ENCODE results near the gene SEC14L1. TPM values are rescaled to one million over a fixed set of nuclear protein-coding genes. Genes with fewer than 3 reads are reported as not detected.
A peak's percentile ranks its signal among the peaks of the same experiment; 100 is the strongest.
"Not testable (repeated sequence)": the region's sequence is repeated elsewhere in the genome, so short reads cannot be mapped to it uniquely, and the experiment has no call there.

The SEC14L1 gene
- total RNA-seq, 1 donor from 2014 or later = 63.9 TPM

- DNase-seq; ATAC-seq (ENCODE audit: poor library complexity); intact Hi-C loops (cut with DNase I): not testable (repeated sequence)
Measured at GRCh38 chr17:77111165-77111933, 29.4 kb upstream of the SEC14L1 start.

DNA sequence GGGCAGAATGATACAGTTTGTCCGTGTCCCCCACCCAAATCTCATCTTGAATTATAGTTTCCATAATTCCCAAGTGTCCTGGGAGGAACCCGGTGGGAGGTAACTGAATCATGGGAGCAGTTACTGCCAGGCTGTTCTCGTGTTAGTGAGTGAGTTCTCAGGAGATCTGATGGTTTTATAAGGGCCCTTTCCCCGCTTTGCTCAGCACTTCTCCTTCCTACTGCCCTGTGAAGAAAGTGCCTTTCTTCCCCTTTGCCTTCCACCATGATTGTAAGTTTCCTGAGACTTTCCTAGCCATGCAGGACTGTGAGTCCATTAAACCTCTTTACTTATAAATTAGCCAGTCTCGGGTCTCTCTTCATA lies 28.9 kb upstream of the SEC14L1 start:
- no peak for ATAC-seq (ENCODE audit: poor library complexity)
- intact Hi-C loops (cut with DNase I) = no loop called here
- no peak for DNase-seq

GRCh38 chr17:77115510-77115909 lies 25.3 kb upstream of the SEC14L1 start:
- DNase-seq = no peak

GRCh38 chr17:77115947-77116346 lies 24.8 kb upstream of the SEC14L1 start:
- DNase-seq (no peak), ATAC-seq (ENCODE audit: poor library complexity) (no peak)
- intact Hi-C loops (cut with DNase I) = no loop called here

More at GRCh38 chr17:77115510-77115909, 25.3 kb upstream of the SEC14L1 start:
- intact Hi-C loops (cut with DNase I) = no loop called here
- no peak for ATAC-seq (ENCODE audit: poor library complexity)

DNA sequence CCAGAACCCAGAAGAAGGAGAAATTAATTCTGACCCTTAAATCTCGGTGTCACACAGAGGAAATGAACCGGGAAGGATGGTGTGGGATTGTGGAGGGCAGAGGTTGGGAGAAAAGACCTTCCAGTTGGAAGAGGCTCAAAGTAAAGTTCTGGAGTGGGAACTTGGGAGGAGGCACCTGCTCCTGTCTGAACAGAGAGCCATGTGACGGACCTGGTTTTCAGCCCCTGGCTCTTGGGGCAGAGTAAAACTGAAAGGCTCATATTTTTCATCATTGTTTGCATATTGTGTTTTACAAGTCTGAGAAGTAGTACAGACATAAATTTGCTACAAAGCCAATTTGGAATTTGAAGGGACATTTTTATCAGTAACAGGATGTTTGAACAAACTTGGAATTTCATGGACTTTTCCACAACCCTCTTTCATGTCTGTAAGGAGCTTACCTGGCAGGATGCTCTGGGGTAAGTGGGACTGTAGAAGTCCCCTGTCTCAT lies 24.4 kb upstream of the SEC14L1 start:
- ATAC-seq (ENCODE audit: poor library complexity) (no peak), DNase-seq (no peak)
- intact Hi-C loops (cut with DNase I) = no loop called here

DNA sequence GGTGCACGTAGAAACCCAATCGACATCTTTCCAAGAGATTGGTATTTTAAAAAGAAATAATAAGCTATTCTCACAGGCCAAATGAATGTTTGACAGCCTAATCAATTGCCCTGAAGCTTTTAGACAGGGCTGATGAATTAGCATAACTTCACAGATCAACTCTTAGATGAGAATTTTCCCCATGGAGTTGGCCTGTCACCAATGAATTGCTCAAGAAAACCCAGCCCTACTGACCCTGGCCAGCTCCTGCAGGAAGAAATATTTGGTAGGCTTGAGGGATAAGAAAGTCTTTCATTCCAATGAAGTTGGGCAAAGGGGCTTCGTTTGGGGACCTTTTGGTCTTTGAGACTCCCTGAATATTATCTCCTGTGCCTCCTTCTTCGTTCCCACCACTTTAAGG lies 23.4 kb upstream of the SEC14L1 start:
- ATAC-seq (ENCODE audit: poor library complexity) (no peak), DNase-seq (no peak)
- intact Hi-C loops (cut with DNase I) = no loop called here

- DNase-seq = peak; percentile 13
- peak; percentile 49 for ATAC-seq (ENCODE audit: poor library complexity)
- intact Hi-C loops (cut with DNase I) = no loop called here
Measured at GRCh38 chr17:77118251-77118928, 22.4 kb upstream of the SEC14L1 start.

- ATAC-seq (ENCODE audit: poor library complexity) (no peak), DNase-seq (no peak)
- intact Hi-C loops (cut with DNase I) = no loop called here
Measured at GRCh38 chr17:77119668-77120301, 21.0 kb upstream of the SEC14L1 start.

- DNase-seq (no peak), ATAC-seq (ENCODE audit: poor library complexity) (peak; percentile 47)
Measured at GRCh38 chr17:77120868-77121267, 19.9 kb upstream of the SEC14L1 start.

GRCh38 chr17:77124192-77124889 lies 16.4 kb upstream of the SEC14L1 start:
- DNase-seq (peak; percentile 53), ATAC-seq (ENCODE audit: poor library complexity) (peak; percentile 30)
- intact Hi-C loops (cut with DNase I) = no loop called here

More at GRCh38 chr17:77120868-77121267, 19.9 kb upstream of the SEC14L1 start:
- intact Hi-C loops (cut with DNase I) = no loop called here

DNA sequence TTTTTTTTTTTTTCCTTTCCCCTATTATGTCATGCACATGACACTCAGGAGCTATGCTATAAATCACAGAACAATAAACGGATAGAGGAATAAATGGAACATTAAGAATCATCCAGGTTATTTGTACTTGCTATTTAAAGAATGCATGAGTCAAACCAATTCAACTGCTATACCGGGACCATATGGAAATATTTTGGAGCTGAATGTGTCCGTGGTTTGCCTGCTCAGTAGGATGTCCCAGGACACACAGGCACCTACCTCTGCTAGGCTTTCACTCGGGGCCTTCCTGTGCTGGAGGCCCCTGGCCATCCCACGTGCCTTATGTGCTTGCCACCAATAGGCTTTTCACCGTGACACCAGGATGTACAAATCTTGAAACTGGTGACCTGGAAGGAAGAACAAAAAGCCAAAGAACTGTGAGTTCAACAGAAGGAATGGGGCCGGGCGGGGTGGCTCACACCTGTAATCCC lies 15.3 kb upstream of the SEC14L1 start:
- ATAC-seq (ENCODE audit: poor library complexity) (no peak), DNase-seq (no peak)
- intact Hi-C loops (cut with DNase I) = no loop called here

GRCh38 chr17:77126519-77126918 lies 14.2 kb upstream of the SEC14L1 start:
- intact Hi-C loops (cut with DNase I) = no loop called here
- DNase-seq (no peak), ATAC-seq (ENCODE audit: poor library complexity) (no peak)

GRCh38 chr17:77127735-77128361 lies 12.9 kb upstream of the SEC14L1 start:
- intact Hi-C loops (cut with DNase I) = no loop called here
- ATAC-seq (ENCODE audit: poor library complexity) (peak; percentile 67), DNase-seq (peak; percentile 88)

GRCh38 chr17:77128896-77129567 lies 11.7 kb upstream of the SEC14L1 start:
- DNase-seq (no peak), ATAC-seq (ENCODE audit: poor library complexity) (no peak)
- intact Hi-C loops (cut with DNase I) = no loop called here

GRCh38 chr17:77129568-77130301 lies 11.0 kb upstream of the SEC14L1 start:
- no peak for DNase-seq
- peak; percentile 15 for ATAC-seq (ENCODE audit: poor library complexity)
- intact Hi-C loops (cut with DNase I) = no loop called here

- intact Hi-C loops (cut with DNase I) = no loop called here
- ATAC-seq (ENCODE audit: poor library complexity) = no peak
Measured at GRCh38 chr17:77130525-77130924, 10.2 kb upstream of the SEC14L1 start.

DNA sequence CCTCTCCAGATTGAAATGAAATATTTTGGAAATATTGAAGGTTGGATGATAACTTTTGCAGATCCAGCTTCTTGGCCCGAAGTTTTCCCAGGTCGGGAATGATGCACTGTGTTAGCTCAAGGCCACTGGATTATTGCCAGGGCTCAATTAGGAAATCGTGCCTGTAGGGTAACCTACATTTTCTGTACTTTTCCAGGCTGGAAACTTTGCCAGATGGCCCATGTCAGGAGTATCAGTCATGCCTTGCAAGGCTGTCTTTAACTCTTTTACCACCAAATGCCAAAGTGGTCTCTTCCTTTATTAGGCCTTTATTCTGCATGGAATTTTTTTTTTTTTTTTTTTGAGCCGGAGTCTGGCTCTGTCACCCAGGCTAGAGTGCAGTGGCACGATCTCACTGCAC lies 8.9 kb upstream of the SEC14L1 start:
- intact Hi-C loops (cut with DNase I) = no loop called here
- peak; percentile 15 for ATAC-seq (ENCODE audit: poor library complexity)

More at GRCh38 chr17:77130525-77130924, 10.2 kb upstream of the SEC14L1 start:
- no peak for DNase-seq

More for the DNA sequence above, 8.9 kb upstream of the SEC14L1 start:
- DNase-seq = no peak

Data from Right ventricle myocardium superior (tissue), 1 donor.